ENCODE data around the gene CNNM1. TPM values are rescaled to one million over a fixed set of nuclear protein-coding genes. Genes with fewer than 3 reads are reported as not detected.

The CNNM1 gene
- total RNA-seq, 2 donors from 2014 or later: 1.3 to 1.6 TPM

GRCh38 chr10:99369126-99369525, 40.0 kb downstream of the CNNM1 start:
- H3K9me3 ChIP-seq: no peaks in the 10 kb centered on the region
- no peaks in the 10 kb centered on the region for H3K27me3 ChIP-seq
- intact Hi-C loops (cut with DNase I): no loop called here
- no peaks in the 10 kb centered on the region for H3K36me3 ChIP-seq (replicated peaks in 1 of 2; ENCODE audit: insufficient read depth in 1 of 2, low read depth in 2 of 2)
- H3K27ac ChIP-seq: no peak overlapping the region
- ATAC-seq: no peak
- no peaks in the 10 kb centered on the region for H3K4me1 ChIP-seq
- 72 to 76% methylated on average over 5 of the region's 5 CpGs for WGBS, 2 donors
- TF ChIP-seq, protein P1, sequence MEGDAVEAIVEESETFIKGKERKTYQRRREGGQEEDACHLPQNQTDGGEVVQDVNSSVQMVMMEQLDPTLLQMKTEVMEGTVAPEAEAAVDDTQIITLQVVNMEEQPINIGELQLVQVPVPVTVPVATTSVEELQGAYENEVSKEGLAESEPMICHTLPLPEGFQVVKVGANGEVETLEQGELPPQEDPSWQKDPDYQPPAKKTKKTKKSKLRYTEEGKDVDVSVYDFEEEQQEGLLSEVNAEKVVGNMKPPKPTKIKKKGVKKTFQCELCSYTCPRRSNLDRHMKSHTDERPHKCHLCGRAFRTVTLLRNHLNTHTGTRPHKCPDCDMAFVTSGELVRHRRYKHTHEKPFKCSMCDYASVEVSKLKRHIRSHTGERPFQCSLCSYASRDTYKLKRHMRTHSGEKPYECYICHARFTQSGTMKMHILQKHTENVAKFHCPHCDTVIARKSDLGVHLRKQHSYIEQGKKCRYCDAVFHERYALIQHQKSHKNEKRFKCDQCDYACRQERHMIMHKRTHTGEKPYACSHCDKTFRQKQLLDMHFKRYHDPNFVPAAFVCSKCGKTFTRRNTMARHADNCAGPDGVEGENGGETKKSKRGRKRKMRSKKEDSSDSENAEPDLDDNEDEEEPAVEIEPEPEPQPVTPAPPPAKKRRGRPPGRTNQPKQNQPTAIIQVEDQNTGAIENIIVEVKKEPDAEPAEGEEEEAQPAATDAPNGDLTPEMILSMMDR (IDR thresholded peaks at IDR 0.05): no peak
- TF ChIP-seq POLR2A (IDR thresholded peaks at IDR 0.05): no peak
- H3K4me3 ChIP-seq: no peak overlapping the region
- no peak for DNase-seq

DNA sequence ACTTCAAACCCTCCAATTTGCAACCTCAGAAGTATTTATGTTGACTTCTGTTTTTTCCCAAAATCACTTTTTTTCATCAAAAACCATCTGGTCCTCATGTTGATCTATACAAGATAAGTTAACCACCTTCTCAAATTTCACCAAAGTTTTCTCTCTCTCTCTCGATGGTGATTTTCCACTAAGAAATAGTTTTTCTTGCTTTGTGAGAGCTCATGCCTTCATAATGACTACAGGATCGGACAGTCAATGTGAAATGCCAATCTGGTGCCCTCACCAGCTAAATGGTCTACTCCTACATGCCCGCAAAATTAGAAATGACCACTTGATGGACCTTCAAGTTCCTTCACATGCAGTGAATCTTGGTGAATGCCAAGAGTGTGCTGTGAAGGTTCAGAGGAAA, 40.4 kb downstream of the CNNM1 start:
- H3K27me3 ChIP-seq: no peaks in the 10 kb centered on the region
- WGBS, 2 donors: 71 to 76% methylated on average over 3 of the region's 3 CpGs
- DNase-seq (no peak), ATAC-seq (no peak)
- H3K36me3 ChIP-seq (replicated peaks in 1 of 2; ENCODE audit: insufficient read depth in 1 of 2, low read depth in 2 of 2): no peaks in the 10 kb centered on the region
- H3K27ac ChIP-seq: no peak overlapping the region
- TF ChIP-seq, protein P1 (IDR thresholded peaks at IDR 0.05): no peak
- no peak for TF ChIP-seq POLR2A (IDR thresholded peaks at IDR 0.05)
- H3K9me3 ChIP-seq: no peaks in the 10 kb centered on the region
- intact Hi-C loops (cut with DNase I): no loop called here
- no peak overlapping the region for H3K4me3 ChIP-seq
- no peaks in the 10 kb centered on the region for H3K4me1 ChIP-seq

GRCh38 chr10:99370993-99371392, 41.8 kb downstream of the CNNM1 start:
- H3K4me1 ChIP-seq: no peaks in the 10 kb centered on the region
- intact Hi-C loops (cut with DNase I): no loop called here
- DNase-seq (peak in 2 of 4 donors; percentile 20 to 24), ATAC-seq (no peak)
- no peaks in the 10 kb centered on the region for H3K9me3 ChIP-seq
- WGBS, 2 donors: 17 to 34% methylated on average over 2 of the region's 2 CpGs
- TF ChIP-seq, protein P1 (IDR thresholded peaks at IDR 0.05): peak; percentile 29 to 62 (median 48)
- no peak for TF ChIP-seq POLR2A (IDR thresholded peaks at IDR 0.05)
- no peaks in the 10 kb centered on the region for H3K36me3 ChIP-seq (replicated peaks in 1 of 2; ENCODE audit: insufficient read depth in 1 of 2, low read depth in 2 of 2)
- no peaks in the 10 kb centered on the region for H3K27me3 ChIP-seq
- no peak overlapping the region for H3K4me3 ChIP-seq
- H3K27ac ChIP-seq: no peak overlapping the region

GRCh38 chr10:99372546-99373271, 43.6 kb downstream of the CNNM1 start:
- no peaks in the 10 kb centered on the region for H3K36me3 ChIP-seq (replicated peaks in 1 of 2; ENCODE audit: insufficient read depth in 1 of 2, low read depth in 2 of 2)
- H3K4me3 ChIP-seq: no peak overlapping the region
- intact Hi-C loops (cut with DNase I): no loop called here
- ATAC-seq (no peak), DNase-seq (no peak)
- no peak overlapping the region for H3K27ac ChIP-seq
- no peaks in the 10 kb centered on the region for H3K9me3 ChIP-seq
- TF ChIP-seq, protein P1 (IDR thresholded peaks at IDR 0.05): no peak
- no peak for TF ChIP-seq POLR2A (IDR thresholded peaks at IDR 0.05)
- WGBS, 2 donors: 59 to 72% methylated on average over 9 of the region's 9 CpGs
- H3K27me3 ChIP-seq: no peaks in the 10 kb centered on the region
- H3K4me1 ChIP-seq: no peaks in the 10 kb centered on the region

DNA sequence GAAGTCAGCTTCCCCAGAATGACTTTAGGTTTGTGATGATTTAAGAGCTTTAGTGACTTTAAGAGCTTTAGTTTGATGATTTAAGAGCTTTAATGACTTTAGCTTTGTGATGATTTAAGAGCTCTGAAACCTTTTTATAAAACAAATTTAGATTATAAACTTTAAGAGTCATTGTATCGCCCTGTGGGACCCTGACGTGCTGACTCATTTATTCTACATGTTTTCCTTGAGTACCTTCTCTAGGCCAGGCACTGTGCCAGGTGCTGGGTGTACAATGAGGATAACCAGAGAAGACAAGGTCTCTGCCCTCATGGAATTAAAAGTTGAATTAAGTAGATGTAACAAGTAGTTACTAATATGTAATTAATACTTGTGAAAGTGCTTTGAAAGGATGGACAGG, 45.4 kb downstream of the CNNM1 start:
- intact Hi-C loops (cut with DNase I): no loop called here
- WGBS, 2 donors: 67 to 75% methylated on average over 2 of the region's 2 CpGs
- ATAC-seq (no peak), DNase-seq (no peak)
- no peaks in the 10 kb centered on the region for H3K9me3 ChIP-seq
- no peaks in the 10 kb centered on the region for H3K36me3 ChIP-seq (replicated peaks in 1 of 2; ENCODE audit: insufficient read depth in 1 of 2, low read depth in 2 of 2)
- TF ChIP-seq, protein P1 (IDR thresholded peaks at IDR 0.05): no peak
- TF ChIP-seq POLR2A (IDR thresholded peaks at IDR 0.05): no peak
- no peak overlapping the region for H3K4me3 ChIP-seq
- no peaks in the 10 kb centered on the region for H3K27me3 ChIP-seq
- H3K27ac ChIP-seq: no peak overlapping the region
- H3K4me1 ChIP-seq: no peaks in the 10 kb centered on the region
